ENCODE measurements around the gene TYMS.
A peak's percentile ranks its signal among the peaks of the same experiment; 100 is the strongest.

The TYMS gene

DNA sequence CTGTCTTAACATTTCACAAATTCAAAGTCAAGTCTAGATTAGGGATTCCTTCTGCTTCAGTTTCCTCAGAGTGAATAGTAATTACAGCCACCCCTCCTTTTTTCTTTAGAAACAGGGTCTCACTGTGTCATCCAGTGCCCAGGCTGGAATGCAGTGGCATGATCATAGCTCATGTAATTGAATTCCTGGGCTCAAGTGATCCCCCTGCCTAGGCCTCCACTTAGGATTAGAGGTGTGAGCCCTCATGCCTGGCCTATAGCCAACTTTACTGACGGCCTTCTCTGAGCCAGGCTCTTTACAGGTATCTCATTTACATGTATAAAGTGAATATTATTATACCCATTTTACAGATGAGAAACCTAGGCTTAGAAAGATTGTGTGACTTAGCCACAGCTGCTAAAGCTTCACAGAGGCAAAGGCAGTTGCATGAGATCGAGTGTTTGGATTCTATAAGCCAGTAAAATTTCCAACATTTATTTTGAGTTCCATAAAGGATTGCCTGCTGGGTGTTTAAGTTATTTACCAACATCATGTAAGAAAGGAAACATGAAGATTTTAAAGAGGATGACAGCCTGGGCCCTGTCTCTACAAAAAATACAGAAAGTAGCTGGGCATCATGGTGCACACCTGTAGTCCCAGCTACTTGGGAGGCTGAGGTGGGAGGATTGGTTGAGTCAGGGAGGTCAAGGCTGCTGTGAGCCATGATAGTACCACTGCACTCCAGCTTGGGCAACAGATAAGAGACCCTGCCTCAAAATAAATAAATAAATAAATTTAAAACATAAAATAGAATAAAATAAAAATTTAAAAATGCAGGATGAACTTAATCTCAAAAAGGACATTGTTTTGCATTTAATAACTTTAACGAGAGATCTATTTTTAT lies 53.2 kb downstream of the TYMS start:
- DNase-seq (ENCODE audit: low read depth in 1 of 2, low spot score in 1 of 2): no peak

DNA sequence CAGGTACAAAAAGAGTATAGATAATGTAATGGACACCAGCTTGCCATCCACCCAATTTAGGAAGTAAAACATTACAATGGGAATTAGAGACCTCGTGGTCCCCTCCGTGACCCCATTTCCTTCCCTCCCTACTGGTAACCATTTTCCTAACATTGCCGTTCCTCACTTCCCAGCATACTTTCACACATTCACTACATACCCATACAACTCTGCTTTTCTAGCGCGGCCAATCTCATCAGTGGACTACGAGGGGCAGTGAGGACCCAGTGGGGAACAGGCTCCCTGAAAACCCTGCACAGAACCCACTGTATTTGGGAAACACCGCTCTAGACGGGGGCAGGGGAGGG lies 53.8 kb downstream of the TYMS start:
- no peak for DNase-seq (ENCODE audit: low read depth in 1 of 2, low spot score in 1 of 2)

- peak; percentile 25 to 60 for DNase-seq (ENCODE audit: low read depth in 1 of 2, low spot score in 1 of 2)
Measured at GRCh38 chr18:711657-712400, 54.4 kb downstream of the TYMS start.

- DNase-seq (ENCODE audit: low read depth in 1 of 2, low spot score in 1 of 2): peak; percentile 42 to 74
Measured at GRCh38 chr18:712401-713134, 55.1 kb downstream of the TYMS start, which contains the start of gene ENOSF1. ENOSF1 (minus strand) TSS chr18:712630; CDS start chr18:712587, 43 bp downstream.

GRCh38 chr18:713135-713490 lies 55.7 kb downstream of the TYMS start:
- DNase-seq (ENCODE audit: low read depth in 1 of 2, low spot score in 1 of 2): no peak

- no peak for DNase-seq (ENCODE audit: low read depth in 1 of 2, low spot score in 1 of 2)
Measured at GRCh38 chr18:715626-716025, 58.2 kb downstream of the TYMS start.

DNA sequence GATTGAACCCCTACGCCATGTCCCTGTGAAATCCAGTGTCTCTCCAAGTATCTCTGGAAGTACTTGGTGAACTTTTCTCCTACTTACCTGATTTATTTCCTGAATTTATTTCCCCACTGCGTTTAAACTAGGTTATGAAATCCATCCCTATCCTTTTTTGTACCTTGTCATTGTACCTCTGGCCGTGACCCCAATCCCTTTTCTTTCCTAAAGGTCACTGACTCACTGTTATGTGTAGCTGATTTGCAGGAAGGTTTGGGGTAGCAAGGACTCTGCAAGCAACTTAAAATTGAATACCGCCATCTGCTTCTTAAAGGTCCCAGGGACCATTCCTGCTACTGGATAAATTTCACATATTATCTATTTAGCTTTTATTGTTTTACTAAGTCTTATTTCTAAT lies 59.5 kb downstream of the TYMS start:
- DNase-seq (ENCODE audit: low read depth in 1 of 2, low spot score in 1 of 2): no peak
